SK-N-SH (cell line): ENCODE results near the gene PCGF3. TPM values are rescaled to one million over a fixed set of nuclear protein-coding genes. Genes with fewer than 3 reads are reported as not detected.
A peak's percentile ranks its signal among the peaks of the same experiment; 100 is the strongest.

Source experiments
- CTCF ChIA-PET: fragments of 300-600, 350-600 bp; formaldehyde crosslinking; extraction: SDS; loops from one replicate; lab custom pipeline; 2021; lab: Yijun Ruan, JAX
- POLR2A ChIA-PET: fragments of 350-600 bp; sonication (Branson Sonifier 250); formaldehyde crosslinking; extraction: SDS; loops from one replicate; lab custom pipeline; 2020; ENCODE audit warnings: antibody characterized with exemption, inconsistent platforms; lab: Yijun Ruan, JAX
- DNase-seq: peaks from one replicate; pipeline ENCODE4 v3.0.0; 2012
- H2AFZ ChIP-seq: fragments of 200-600 bp; sonication (generic); 2 replicates; pipeline ENCODE4 v1.8.1; 2016; ENCODE audit warnings: antibody characterized with exemption, mild to moderate bottlenecking, low read depth
- H3F3A ChIP-seq: fragments of 200-600 bp; sonication (generic); replicated peaks from 2 replicates; pipeline ENCODE3; 2016; ENCODE audit warnings: antibody characterized with exemption, mild to moderate bottlenecking; ENCODE audit not compliant: insufficient read depth
- H3K27ac ChIP-seq, 2 experiments: fragments of 200-500 bp in 1 of 2; fragments of 200-600 bp in 1 of 2; sonication (Bioruptor generic) in 1 of 2; sonication (generic), shearing (Covaris generic) in 1 of 2; 2 replicates each; pipeline versions ENCODE4 v1.5.1 to v1.6.1; 2014 to 2016; ENCODE audit warnings: low read depth in 2 of 2, inconsistent platforms in 1 of 2, low read length in 1 of 2, mild to moderate bottlenecking in 1 of 2, mixed read lengths in 1 of 2
- H3K27me3 ChIP-seq: fragments of 200-600 bp; sonication (generic), shearing (Covaris generic); 2 replicates; pipeline ENCODE4 v1.6.1; 2016; ENCODE audit warnings: mixed run types; ENCODE audit not compliant: insufficient read depth
- H3K36me3 ChIP-seq, 2 experiments: fragments of 200-500 bp in 1 of 2; fragments of 200-600 bp in 1 of 2; sonication (Bioruptor generic) in 1 of 2; sonication (generic) in 1 of 2; replicated peaks in 1 of 2; 2 replicates each; pipeline versions ENCODE3 to v1.5.1; 2014 to 2016; ENCODE audit warnings: low read length in 1 of 2, mild to moderate bottlenecking in 1 of 2; ENCODE audit not compliant: insufficient read depth in 2 of 2, control insufficient read depth in 1 of 2
- H3K4me1 ChIP-seq, 2 experiments: fragments of 200-500 bp in 1 of 2; fragments of 200-600 bp in 1 of 2; sonication (Bioruptor generic) in 1 of 2; sonication (generic), shearing (Covaris generic) in 1 of 2; 2 replicates each; pipeline versions ENCODE4 v1.5.1 to v1.6.1; 2014 to 2016; ENCODE audit warnings: low read depth in 1 of 2, low read length in 1 of 2, mixed run types in 1 of 2; ENCODE audit not compliant: insufficient read depth in 2 of 2, control insufficient read depth in 1 of 2
- H3K4me2 ChIP-seq: fragments of 200-600 bp; sonication (generic), shearing (Covaris generic); 2 replicates; pipeline ENCODE4 v1.6.1; 2017; ENCODE audit warnings: mixed run types
- H3K4me3 ChIP-seq, 2 experiments: fragments of 200-500 bp in 1 of 2; fragments of 200-600 bp in 1 of 2; sonication (Bioruptor generic) in 1 of 2; sonication (generic), shearing (Covaris generic) in 1 of 2; 2 replicates each; pipeline versions ENCODE4 v1.5.1 to v1.8.1; 2014 to 2016; ENCODE audit warnings: low read depth in 2 of 2, inconsistent platforms in 1 of 2, low read length in 1 of 2, mild to moderate bottlenecking in 1 of 2, mixed read lengths in 1 of 2, moderate library complexity in 1 of 2
- H3K79me2 ChIP-seq: fragments of 200-600 bp; sonication (generic); 2 replicates; pipeline ENCODE4 v1.8.1; 2017; ENCODE audit warnings: mild to moderate bottlenecking; ENCODE audit not compliant: insufficient read depth
- H3K9ac ChIP-seq: fragments of 200-600 bp; sonication (generic); 2 replicates; pipeline ENCODE4 v1.6.1; 2017; ENCODE audit warnings: mixed run types
- H3K9me2 ChIP-seq: fragments of 200-600 bp; sonication (generic); 2 replicates; pipeline ENCODE4 v1.6.1; 2017; ENCODE audit warnings: mixed run types
- H3K9me3 ChIP-seq: fragments of 200-600 bp; sonication (generic); 2 replicates; pipeline ENCODE4 v1.6.1; 2017; ENCODE audit warnings: mixed run types, mild to moderate bottlenecking, moderate library complexity
- H4K20me1 ChIP-seq: fragments of 200-600 bp; sonication (generic); 2 replicates; pipeline ENCODE4 v1.6.1; 2017; ENCODE audit warnings: mild to moderate bottlenecking, mixed run types; ENCODE audit not compliant: insufficient read depth
- EZH2phosphoT487 ChIP-seq: fragments of 200-600 bp; sonication (generic); IDR thresholded peaks from 2 replicates; pipeline ENCODE4 v1.6.1; 2017; ENCODE audit warnings: low read depth, mixed run types, mild to moderate bottlenecking, antibody characterized with exemption, moderate library complexity, borderline replicate concordance
- NFIC ChIP-seq: IDR thresholded peaks from 2 replicates; pipeline ENCODE4 v1.4.0; 2012; ENCODE audit warnings: borderline replicate concordance
- NRF1 ChIP-seq: IDR thresholded peaks from 2 replicates; pipeline ENCODE4 v1.6.1; 2012; ENCODE audit warnings: low read depth, mild to moderate bottlenecking, low read length
- POLR2AphosphoS5 ChIP-seq: IDR thresholded peaks from 2 replicates; pipeline ENCODE4 v1.6.1; 2012; ENCODE audit warnings: low read depth, low read length
- RCOR1 ChIP-seq: fragments of 150-350 bp; IDR thresholded peaks from 2 replicates; pipeline ENCODE4 v1.6.1; 2017; ENCODE audit warnings: antibody characterized with exemption, low read length
- REST ChIP-seq: IDR thresholded peaks from 2 replicates; pipeline ENCODE4 v1.6.1; 2012; ENCODE audit warnings: mild to moderate bottlenecking, low read depth, low read length, moderate library complexity
- RFX5 ChIP-seq: IDR thresholded peaks from 2 replicates; pipeline ENCODE4 v1.6.1; 2012; ENCODE audit warnings: mild to moderate bottlenecking, improper control_type of control experiment, low read length
- TCF12 ChIP-seq: IDR thresholded peaks from 2 replicates; pipeline ENCODE4 v1.4.0; 2012
- WGBS: methylation state at CpG from one replicate; pipeline ENCODE4 v1.1.6; 2017; ENCODE audit warnings: low lambda C conversion rate; 5-methylcytosine and 5-hydroxymethylcytosine counted together
- polyA plus RNA-seq, 3 experiments: library from polyadenylated mRNA; depleted of rRNA; stranded (reverse); fragments of >200 nt; gene quantifications; 2 replicates each; pipeline ENCODE4 v1.2.3, GENCODE V29; 2012
- TF ChIP-seq, protein P1 (sequence below): fragments of 150-350 bp; IDR thresholded peaks from 2 replicates; pipeline ENCODE4 v1.6.1; 2017; ENCODE audit warnings: antibody characterized with exemption, low read length, low read depth, borderline replicate concordance
- TF ChIP-seq, protein P2 (sequence below): IDR thresholded peaks from 2 replicates; pipeline ENCODE4 v1.4.0; 2012; ENCODE audit warnings: low read depth, borderline replicate concordance
- TF ChIP-seq, protein P3 (sequence below): IDR thresholded peaks from 2 replicates; pipeline ENCODE4 v1.4.0; 2012; ENCODE audit warnings: low read depth

Gene PCGF3
- polyA plus RNA-seq, 1 of the 3 experiments (the other 2 are of a cell fraction) = 44.8 TPM

GRCh38 chr4:768995-769394, 63.4 kb downstream of the PCGF3 start:
- Histone ChIP-seq H2AFZ (no peak overlapping the region), H3K4me3 (no peak overlapping the region), H3F3A (peaks cover 27% of the 10 kb centered on the region), H3K27me3 (no peaks in the 10 kb centered on the region), H3K27ac (no peak overlapping the region; a peak in 1 of 4 replicates), H3K4me1 (peaks cover 0 to 12% of the 10 kb centered on the region in 2 experiments; a peak in 1 of 4 replicates), H4K20me1 (peaks cover 91% of the 10 kb centered on the region), H3K9me2 (no peaks in the 10 kb centered on the region), H3K36me3 (peaks cover 49 to 67% of the 10 kb centered on the region in 2 experiments), H3K79me2 (peaks cover 75% of the 10 kb centered on the region), H3K4me2 (no peak overlapping the region), H3K9me3 (no peaks in the 10 kb centered on the region), H3K9ac (no peak overlapping the region)
- TF ChIP-seq, protein P1, sequence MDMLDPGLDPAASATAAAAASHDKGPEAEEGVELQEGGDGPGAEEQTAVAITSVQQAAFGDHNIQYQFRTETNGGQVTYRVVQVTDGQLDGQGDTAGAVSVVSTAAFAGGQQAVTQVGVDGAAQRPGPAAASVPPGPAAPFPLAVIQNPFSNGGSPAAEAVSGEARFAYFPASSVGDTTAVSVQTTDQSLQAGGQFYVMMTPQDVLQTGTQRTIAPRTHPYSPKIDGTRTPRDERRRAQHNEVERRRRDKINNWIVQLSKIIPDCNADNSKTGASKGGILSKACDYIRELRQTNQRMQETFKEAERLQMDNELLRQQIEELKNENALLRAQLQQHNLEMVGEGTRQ = no peak
- TF ChIP-seq RFX5 (no peak), EZH2phosphoT487 (no peak), RCOR1 (no peak), REST (no peak)
- ChIA-PET CTCF (interaction anchor here (3.4 kb wide), 1 partner anchor 27 kb away, joined by 16 read pairs; no protein-coding TSS in a partner anchor), POLR2A (interaction anchor here (1.2 kb wide), 1 partner anchor 13 kb away, joined by 3 read pairs; no protein-coding TSS in a partner anchor)
- no peak for DNase-seq
- WGBS = 95% methylated on average over 7 of the region's 12 CpGs

- Histone ChIP-seq H3K9me2 (no peaks in the 10 kb centered on the region), H3K9ac (no peak overlapping the region), H3K4me1 (peaks cover 0 to 12% of the 10 kb centered on the region in 2 experiments; a peak in 1 of 4 replicates), H4K20me1 (peaks cover 92% of the 10 kb centered on the region), H2AFZ (no peak overlapping the region), H3K4me2 (no peak overlapping the region), H3F3A (peaks cover 27% of the 10 kb centered on the region), H3K79me2 (peaks cover 79% of the 10 kb centered on the region), H3K27ac (no peak overlapping the region; a peak in 1 of 4 replicates), H3K27me3 (no peaks in the 10 kb centered on the region), H3K4me3 (no peak overlapping the region), H3K36me3 (peaks cover 51 to 63% of the 10 kb centered on the region in 2 experiments), H3K9me3 (no peaks in the 10 kb centered on the region)
- no peak for DNase-seq
- 96% methylated on average over 19 of the region's 19 CpGs for WGBS
- ChIA-PET CTCF (interaction anchor here (1.4 kb wide), 1 partner anchor 86 kb away, joined by 3 read pairs; no protein-coding TSS in a partner anchor), POLR2A (interaction anchor here (1.2 kb wide), 1 partner anchor 12 kb away, joined by 3 read pairs; no protein-coding TSS in a partner anchor)
- TF ChIP-seq EZH2phosphoT487 (no peak), NFIC (no peak), RCOR1 (no peak), TCF12 (no peak), POLR2AphosphoS5 (peak; percentile 45; the same call in 1 of the 2 replicates), NRF1 (no peak)
- TF ChIP-seq, protein P2, sequence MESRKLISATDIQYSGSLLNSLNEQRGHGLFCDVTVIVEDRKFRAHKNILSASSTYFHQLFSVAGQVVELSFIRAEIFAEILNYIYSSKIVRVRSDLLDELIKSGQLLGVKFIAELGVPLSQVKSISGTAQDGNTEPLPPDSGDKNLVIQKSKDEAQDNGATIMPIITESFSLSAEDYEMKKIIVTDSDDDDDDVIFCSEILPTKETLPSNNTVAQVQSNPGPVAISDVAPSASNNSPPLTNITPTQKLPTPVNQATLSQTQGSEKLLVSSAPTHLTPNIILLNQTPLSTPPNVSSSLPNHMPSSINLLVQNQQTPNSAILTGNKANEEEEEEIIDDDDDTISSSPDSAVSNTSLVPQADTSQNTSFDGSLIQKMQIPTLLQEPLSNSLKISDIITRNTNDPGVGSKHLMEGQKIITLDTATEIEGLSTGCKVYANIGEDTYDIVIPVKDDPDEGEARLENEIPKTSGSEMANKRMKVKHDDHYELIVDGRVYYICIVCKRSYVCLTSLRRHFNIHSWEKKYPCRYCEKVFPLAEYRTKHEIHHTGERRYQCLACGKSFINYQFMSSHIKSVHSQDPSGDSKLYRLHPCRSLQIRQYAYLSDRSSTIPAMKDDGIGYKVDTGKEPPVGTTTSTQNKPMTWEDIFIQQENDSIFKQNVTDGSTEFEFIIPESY = no peak
- TF ChIP-seq, protein P3, sequence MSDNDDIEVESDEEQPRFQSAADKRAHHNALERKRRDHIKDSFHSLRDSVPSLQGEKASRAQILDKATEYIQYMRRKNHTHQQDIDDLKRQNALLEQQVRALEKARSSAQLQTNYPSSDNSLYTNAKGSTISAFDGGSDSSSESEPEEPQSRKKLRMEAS = no peak
- TF ChIP-seq, protein P1 = no peak
Measured at GRCh38 chr4:769511-769910, 63.9 kb downstream of the PCGF3 start.
